ENCODE measurements around the gene FHIT. TPM values are rescaled to one million over a fixed set of nuclear protein-coding genes. Genes with fewer than 3 reads are reported as not detected.

The FHIT gene
- polyA plus RNA-seq, 1 of the 3 experiments (the other 2 are of a cell fraction): 0.41 TPM

DNA sequence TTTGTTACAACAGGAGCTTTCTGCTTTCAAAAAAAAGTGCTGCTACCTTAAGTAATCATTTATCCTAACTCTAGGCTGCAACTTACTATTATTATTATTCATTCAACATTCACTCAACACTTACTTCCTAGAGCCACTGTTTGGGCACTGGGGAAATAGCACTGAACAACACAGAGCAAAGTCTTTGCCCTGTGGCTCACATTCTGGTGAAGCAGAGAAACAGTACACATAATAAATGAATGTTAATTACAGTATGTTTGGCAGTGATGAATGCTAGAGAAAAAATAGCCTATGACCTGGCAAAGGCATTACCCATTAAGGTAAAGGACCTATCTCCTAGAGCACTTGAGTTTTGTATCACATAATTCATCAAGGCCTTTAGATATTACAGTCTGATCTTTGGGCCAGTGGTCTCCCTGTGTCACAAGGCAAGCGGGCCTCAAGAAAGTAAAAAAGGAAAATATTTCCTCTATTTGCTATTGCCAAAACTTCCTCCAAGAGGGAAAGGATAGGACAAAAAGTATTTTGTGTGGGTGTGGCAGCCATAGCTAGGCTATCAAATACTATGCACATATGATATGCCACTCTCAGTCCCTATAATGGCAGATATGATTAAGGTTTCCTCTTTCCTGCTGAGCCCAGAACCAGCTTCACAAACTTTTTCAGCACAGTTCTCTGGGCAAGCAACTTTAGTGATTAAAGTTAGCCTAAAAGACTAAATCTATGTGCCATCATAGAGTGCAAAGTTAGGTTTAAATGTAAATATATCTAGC, 142.8 kb downstream of the FHIT start:
- 61% methylated on average over 1 of the region's 1 CpG for WGBS (ENCODE audit: low lambda C conversion rate)

DNA sequence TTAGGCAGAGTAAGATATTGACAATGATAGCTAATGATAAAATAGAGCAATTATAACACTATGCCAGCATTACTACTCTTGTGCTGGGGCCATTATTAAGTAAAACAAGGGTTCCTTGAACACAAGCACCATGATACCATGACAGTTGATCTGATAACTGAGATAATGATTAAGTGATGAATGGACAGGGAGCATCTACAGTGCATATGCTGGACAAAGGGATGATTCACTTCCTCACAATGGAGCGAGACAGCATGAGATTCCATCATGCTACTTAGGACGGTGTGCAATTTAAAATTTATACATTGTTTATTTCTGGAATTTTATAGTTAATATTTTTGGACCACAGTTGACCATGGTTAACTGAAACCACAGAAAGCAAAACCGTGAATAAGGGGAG, 156.6 kb downstream of the FHIT start:
- H3K79me2 ChIP-seq (ENCODE audit: insufficient read depth): no peaks in the 10 kb centered on the region
- no peak overlapping the region for H2AFZ ChIP-seq (ENCODE audit: low read depth)
- no peak overlapping the region for H3K4me3 ChIP-seq (ENCODE audit: low read depth in 2 of 2, low read length in 1 of 2)
- H3K9ac ChIP-seq: no peak overlapping the region
- POLR2A ChIA-PET: no interaction called here
- no peaks in the 10 kb centered on the region for H3K9me2 ChIP-seq
- no peaks in the 10 kb centered on the region for H3F3A ChIP-seq (replicated peaks; ENCODE audit: insufficient read depth)
- no peak overlapping the region for H3K27ac ChIP-seq (ENCODE audit: low read depth in 2 of 2, low read length in 1 of 2)
- no peaks in the 10 kb centered on the region for H3K27me3 ChIP-seq (ENCODE audit: insufficient read depth)
- TF ChIP-seq, protein P1, sequence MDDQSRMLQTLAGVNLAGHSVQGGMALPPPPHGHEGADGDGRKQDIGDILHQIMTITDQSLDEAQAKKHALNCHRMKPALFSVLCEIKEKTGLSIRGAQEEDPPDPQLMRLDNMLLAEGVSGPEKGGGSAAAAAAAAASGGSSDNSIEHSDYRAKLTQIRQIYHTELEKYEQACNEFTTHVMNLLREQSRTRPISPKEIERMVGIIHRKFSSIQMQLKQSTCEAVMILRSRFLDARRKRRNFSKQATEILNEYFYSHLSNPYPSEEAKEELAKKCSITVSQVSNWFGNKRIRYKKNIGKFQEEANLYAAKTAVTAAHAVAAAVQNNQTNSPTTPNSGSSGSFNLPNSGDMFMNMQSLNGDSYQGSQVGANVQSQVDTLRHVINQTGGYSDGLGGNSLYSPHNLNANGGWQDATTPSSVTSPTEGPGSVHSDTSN (IDR thresholded peaks at IDR 0.05): peak; percentile 45; the same call in 1 of the 2 replicates
- no peak for TF ChIP-seq MXI1 (IDR thresholded peaks at IDR 0.05; ENCODE audit: low read depth, low read length)
- no peaks in the 10 kb centered on the region for H4K20me1 ChIP-seq (ENCODE audit: insufficient read depth)
- no peaks in the 10 kb centered on the region for H3K9me3 ChIP-seq
- WGBS (ENCODE audit: low lambda C conversion rate): 20% methylated on average over 3 of the region's 3 CpGs
- CTCF ChIA-PET: no interaction called here
- H3K4me1 ChIP-seq (ENCODE audit: control insufficient read depth in 1 of 2, insufficient read depth in 2 of 2, low read depth in 1 of 2, low read length in 1 of 2): no peaks in the 10 kb centered on the region
- no peak overlapping the region for H3K4me2 ChIP-seq
- DNase-seq: no peak
- H3K36me3 ChIP-seq (replicated peaks in 1 of 2; ENCODE audit: control insufficient read depth in 1 of 2, insufficient read depth in 2 of 2, low read length in 1 of 2): no peaks in the 10 kb centered on the region

More for the DNA sequence above, 142.8 kb downstream of the FHIT start:
- ChIA-PET CTCF (no interaction called here), POLR2A (no interaction called here)
- Histone ChIP-seq H3K9ac (no peak overlapping the region), H3K79me2 (ENCODE audit: insufficient read depth) (no peaks in the 10 kb centered on the region), H3K4me2 (no peak overlapping the region), H3K4me1 (ENCODE audit: control insufficient read depth in 1 of 2, insufficient read depth in 2 of 2, low read depth in 1 of 2, low read length in 1 of 2) (no peaks in the 10 kb centered on the region; a peak in 1 of 4 replicates), H3K9me3 (no peaks in the 10 kb centered on the region), H3K9me2 (no peaks in the 10 kb centered on the region), H3K4me3 (ENCODE audit: low read depth in 2 of 2, low read length in 1 of 2) (no peak overlapping the region), H2AFZ (ENCODE audit: low read depth) (no peak overlapping the region), H3K36me3 (replicated peaks in 1 of 2; ENCODE audit: control insufficient read depth in 1 of 2, insufficient read depth in 2 of 2, low read length in 1 of 2) (no peaks in the 10 kb centered on the region), H3K27me3 (ENCODE audit: insufficient read depth) (no peaks in the 10 kb centered on the region), H3F3A (replicated peaks; ENCODE audit: insufficient read depth) (no peaks in the 10 kb centered on the region), H3K27ac (ENCODE audit: low read depth in 2 of 2, low read length in 1 of 2) (no peak overlapping the region), H4K20me1 (ENCODE audit: insufficient read depth) (no peaks in the 10 kb centered on the region)
- no peak for TF ChIP-seq SIN3A (IDR thresholded peaks at IDR 0.05; ENCODE audit: borderline replicate concordance, low read depth, low read length)
- TF ChIP-seq, protein P2, sequence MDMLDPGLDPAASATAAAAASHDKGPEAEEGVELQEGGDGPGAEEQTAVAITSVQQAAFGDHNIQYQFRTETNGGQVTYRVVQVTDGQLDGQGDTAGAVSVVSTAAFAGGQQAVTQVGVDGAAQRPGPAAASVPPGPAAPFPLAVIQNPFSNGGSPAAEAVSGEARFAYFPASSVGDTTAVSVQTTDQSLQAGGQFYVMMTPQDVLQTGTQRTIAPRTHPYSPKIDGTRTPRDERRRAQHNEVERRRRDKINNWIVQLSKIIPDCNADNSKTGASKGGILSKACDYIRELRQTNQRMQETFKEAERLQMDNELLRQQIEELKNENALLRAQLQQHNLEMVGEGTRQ (IDR thresholded peaks at IDR 0.05; ENCODE audit: borderline replicate concordance, low read depth, low read length): no peak
- no peak for TF ChIP-seq NRF1 (IDR thresholded peaks at IDR 0.05; ENCODE audit: low read depth, low read length)
- TF ChIP-seq, protein P3, sequence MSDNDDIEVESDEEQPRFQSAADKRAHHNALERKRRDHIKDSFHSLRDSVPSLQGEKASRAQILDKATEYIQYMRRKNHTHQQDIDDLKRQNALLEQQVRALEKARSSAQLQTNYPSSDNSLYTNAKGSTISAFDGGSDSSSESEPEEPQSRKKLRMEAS (IDR thresholded peaks at IDR 0.05; ENCODE audit: low read depth): no peak
- TF ChIP-seq GATA2 (CRISPR knock-in tag; IDR thresholded peaks at IDR 0.05): no peak
- TF ChIP-seq GABPA (IDR thresholded peaks at IDR 0.05; ENCODE audit: low read depth): no peak
- no peak for DNase-seq

DNA sequence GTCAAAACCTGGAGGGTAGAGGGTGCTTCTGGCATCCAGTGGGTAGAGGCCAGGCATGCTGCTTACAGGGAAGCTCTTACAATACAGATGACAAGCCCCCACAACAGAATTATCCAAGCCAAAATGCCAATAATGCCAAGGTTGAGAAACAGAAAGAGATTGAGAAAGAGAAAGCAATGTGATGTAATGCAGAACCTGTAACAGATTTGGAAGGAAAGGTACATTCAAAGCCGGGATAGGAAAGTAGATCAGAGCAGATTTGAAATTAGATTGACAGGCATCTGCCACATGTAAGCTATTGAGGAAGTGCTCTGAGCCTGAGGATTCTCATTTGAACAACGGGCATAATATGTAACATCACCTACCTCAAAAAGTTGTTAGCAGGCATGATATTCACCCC, 157.9 kb downstream of the FHIT start:
- no peaks in the 10 kb centered on the region for H4K20me1 ChIP-seq (ENCODE audit: insufficient read depth)
- no peaks in the 10 kb centered on the region for H3K27me3 ChIP-seq (ENCODE audit: insufficient read depth)
- H3K9me3 ChIP-seq: no peaks in the 10 kb centered on the region
- H3K9ac ChIP-seq: no peak overlapping the region
- DNase-seq: no peak
- no peak overlapping the region for H3K27ac ChIP-seq (ENCODE audit: low read depth in 2 of 2, low read length in 1 of 2)
- no peak overlapping the region for H3K4me2 ChIP-seq
- H3K9me2 ChIP-seq: no peaks in the 10 kb centered on the region
- POLR2A ChIA-PET: no interaction called here
- H3F3A ChIP-seq (replicated peaks; ENCODE audit: insufficient read depth): no peaks in the 10 kb centered on the region
- H3K79me2 ChIP-seq (ENCODE audit: insufficient read depth): no peaks in the 10 kb centered on the region
- WGBS (ENCODE audit: low lambda C conversion rate): 49% methylated on average over 2 of the region's 2 CpGs
- TF ChIP-seq TCF12 (IDR thresholded peaks at IDR 0.05): no peak
- TF ChIP-seq, protein P4, sequence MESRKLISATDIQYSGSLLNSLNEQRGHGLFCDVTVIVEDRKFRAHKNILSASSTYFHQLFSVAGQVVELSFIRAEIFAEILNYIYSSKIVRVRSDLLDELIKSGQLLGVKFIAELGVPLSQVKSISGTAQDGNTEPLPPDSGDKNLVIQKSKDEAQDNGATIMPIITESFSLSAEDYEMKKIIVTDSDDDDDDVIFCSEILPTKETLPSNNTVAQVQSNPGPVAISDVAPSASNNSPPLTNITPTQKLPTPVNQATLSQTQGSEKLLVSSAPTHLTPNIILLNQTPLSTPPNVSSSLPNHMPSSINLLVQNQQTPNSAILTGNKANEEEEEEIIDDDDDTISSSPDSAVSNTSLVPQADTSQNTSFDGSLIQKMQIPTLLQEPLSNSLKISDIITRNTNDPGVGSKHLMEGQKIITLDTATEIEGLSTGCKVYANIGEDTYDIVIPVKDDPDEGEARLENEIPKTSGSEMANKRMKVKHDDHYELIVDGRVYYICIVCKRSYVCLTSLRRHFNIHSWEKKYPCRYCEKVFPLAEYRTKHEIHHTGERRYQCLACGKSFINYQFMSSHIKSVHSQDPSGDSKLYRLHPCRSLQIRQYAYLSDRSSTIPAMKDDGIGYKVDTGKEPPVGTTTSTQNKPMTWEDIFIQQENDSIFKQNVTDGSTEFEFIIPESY (IDR thresholded peaks at IDR 0.05; ENCODE audit: borderline replicate concordance, low read depth): no peak
- no peaks in the 10 kb centered on the region for H3K36me3 ChIP-seq (replicated peaks in 1 of 2; ENCODE audit: control insufficient read depth in 1 of 2, insufficient read depth in 2 of 2, low read length in 1 of 2)
- CTCF ChIA-PET: no interaction called here
- no peak overlapping the region for H3K4me3 ChIP-seq (ENCODE audit: low read depth in 2 of 2, low read length in 1 of 2)
- H2AFZ ChIP-seq (ENCODE audit: low read depth): no peak overlapping the region
- H3K4me1 ChIP-seq (ENCODE audit: control insufficient read depth in 1 of 2, insufficient read depth in 2 of 2, low read depth in 1 of 2, low read length in 1 of 2): no peaks in the 10 kb centered on the region
